Medulla oblongata (tissue), 1 donor: ENCODE measurements around the gene AGBL4.
A peak's percentile ranks its signal among the peaks of the same experiment; 100 is the strongest.
"Not testable (repeated sequence)": the region's sequence is repeated elsewhere in the genome, so short reads cannot be mapped to it uniquely, and the experiment has no call there.

Source experiments
- DNase-seq: peaks from one replicate; pipeline ENCODE4 v3.0.0-alpha.2; 2015; ENCODE audit errors: extremely low spot score

Gene AGBL4

GRCh38 chr1:48547561-48548220 lies 1476.1 kb downstream of the AGBL4 start:
- DNase-seq, result no peak

DNA sequence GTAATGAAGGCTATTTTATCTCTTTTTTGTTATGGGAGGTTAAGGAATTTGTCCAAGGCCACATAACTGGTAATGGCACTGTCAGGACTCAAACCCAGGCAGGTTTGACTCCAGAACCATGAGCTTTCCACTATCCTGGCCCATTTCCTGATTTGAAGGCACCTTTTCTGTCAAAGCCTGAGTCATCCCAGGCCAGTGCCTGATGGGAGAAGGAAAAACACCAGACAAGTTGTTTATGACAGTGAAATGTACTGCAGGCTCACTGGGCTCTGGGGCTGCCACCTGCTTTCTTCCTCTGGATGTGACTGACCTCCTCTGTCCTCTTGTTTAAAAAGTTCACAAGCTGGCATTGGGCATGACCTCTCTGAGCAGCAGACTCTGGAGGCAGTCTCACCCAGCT lies 1479.9 kb downstream of the AGBL4 start:
- DNase-seq, result no peak

GRCh38 chr1:48540587-48540986 lies 1483.2 kb downstream of the AGBL4 start:
- no peak for DNase-seq

GRCh38 chr1:48536477-48536876 lies 1487.3 kb downstream of the AGBL4 start:
- DNase-seq, result no peak

DNA sequence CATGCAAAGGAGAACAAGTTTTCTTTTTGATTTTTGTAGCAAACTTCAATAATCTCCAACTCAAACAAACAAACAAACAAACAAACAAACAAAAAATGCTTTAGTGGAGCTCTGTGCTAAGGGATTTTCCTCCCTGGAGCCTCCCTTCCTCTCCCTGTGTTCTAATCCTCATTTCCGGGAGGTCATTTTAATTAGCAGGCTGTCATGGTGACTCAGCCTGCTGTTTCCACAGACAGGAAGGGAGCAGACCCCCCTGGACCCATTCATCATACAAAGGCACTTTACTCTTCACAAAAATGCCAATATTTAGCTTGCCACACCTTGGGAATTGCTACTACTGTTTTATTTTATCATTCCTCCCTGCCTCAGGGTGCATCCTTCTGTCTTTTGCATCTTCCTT lies 1490.8 kb downstream of the AGBL4 start:
- DNase-seq, result no peak

GRCh38 chr1:48530727-48531351 lies 1492.9 kb downstream of the AGBL4 start:
- DNase-seq, result peak; percentile 64

GRCh38 chr1:48527051-48527450 lies 1496.7 kb downstream of the AGBL4 start:
- no peak for DNase-seq

DNA sequence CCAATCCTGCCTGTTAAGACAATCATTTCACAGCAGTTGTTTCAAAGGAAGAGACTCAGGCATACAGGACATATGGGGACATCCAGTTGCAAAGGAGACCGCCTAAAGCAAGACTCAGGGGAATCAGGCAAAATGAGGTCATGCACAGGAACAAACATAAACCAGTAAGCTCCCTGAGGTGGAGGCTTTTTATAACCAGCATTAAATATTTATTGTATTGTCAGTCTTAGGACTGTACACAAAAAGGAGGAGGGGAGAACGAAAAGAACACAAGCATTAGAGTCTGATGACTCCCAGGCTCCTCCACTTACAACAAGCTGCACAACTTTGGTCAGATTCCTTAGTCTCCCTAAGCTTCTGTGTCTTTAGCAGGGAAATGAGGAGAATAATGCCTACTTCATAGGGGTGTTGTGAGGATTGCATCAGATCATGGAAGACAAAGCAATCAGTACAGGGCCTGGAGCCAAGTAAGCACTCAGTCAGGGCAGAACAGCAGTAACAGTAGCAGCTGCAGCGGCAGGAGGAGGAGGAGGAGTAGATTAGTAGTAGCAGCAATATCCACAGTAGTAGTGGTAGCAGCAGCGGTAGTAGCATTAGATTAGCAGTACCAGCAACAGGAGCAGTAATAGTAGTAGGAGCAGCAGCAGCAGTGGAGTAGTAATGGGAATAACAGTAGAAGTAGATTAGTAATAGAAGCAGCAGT lies 1497.6 kb downstream of the AGBL4 start:
- DNase-seq, result peak; percentile 75

- DNase-seq, result peak; percentile 57
These were observed 1498.8 kb downstream of the AGBL4 start for GRCh38 chr1:48524892-48525467.

GRCh38 chr1:48523558-48523957 lies 1500.2 kb downstream of the AGBL4 start:
- DNase-seq, result no peak

DNA sequence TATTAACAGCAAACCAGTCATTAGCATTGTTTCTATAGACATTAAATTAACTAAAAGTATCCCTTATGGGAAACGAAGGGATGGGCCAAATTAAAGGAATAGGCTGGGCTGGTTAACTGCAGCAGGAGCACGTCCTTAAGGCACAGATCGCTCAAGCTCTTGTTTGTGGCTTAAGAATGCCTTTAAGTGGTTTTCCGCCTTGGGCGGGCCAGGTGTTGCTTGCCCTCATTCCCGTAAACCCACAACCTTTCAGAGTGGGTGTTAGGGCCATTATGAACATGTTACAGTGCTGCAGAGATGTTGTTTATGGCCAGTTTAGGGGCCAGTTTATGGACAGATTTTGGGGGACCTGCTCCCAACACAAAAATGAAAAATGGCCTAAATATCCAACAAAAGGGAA lies 1503.9 kb downstream of the AGBL4 start:
- DNase-seq, result not testable (repeated sequence)

DNA sequence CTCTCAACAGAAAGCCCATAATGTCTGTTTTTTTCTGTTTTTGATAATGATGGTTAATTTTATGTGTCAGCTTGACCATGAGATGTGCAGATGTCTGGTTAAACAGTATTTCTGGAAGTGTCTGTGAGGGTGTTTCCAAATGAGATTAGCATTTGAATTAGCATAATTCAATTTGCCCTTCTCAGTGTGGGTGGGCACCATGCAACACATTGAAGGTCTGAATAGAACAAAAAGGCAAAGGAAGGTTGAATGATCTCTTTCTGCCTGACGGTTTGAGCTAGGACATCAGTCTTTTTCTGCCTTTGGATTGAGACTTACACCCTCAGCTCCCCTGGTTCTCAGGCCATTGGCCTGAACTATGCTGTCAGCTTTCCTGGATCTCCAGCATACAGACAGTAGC lies 1516.9 kb downstream of the AGBL4 start:
- no peak for DNase-seq

- no peak for DNase-seq
These were observed 1523.0 kb downstream of the AGBL4 start for GRCh38 chr1:48500541-48501450.

DNA sequence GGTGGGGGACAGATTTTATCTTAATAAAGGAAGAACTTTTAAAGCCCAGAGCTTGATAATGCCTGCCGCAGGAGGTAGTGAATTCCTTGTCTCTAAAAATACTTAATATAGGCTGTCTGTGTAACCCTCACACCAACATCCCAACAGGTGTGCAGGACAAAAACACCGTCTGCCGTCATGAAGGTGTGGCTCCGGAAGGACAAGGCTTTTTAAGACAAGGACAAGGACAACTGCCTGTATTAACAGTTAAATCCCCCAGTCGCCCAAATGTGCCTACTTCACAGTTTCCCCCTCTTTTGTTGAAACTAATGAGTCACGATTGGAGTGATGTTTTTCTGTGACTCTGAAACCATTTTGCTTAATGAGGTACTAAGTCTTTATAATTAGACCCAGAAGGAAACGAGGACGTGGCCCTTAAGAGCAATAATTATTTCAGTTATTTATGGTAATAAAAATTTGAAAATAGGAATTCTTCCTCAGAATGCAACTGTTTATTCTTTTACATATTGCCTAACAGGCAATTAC lies 1524.5 kb downstream of the AGBL4 start:
- no peak for DNase-seq

DNA sequence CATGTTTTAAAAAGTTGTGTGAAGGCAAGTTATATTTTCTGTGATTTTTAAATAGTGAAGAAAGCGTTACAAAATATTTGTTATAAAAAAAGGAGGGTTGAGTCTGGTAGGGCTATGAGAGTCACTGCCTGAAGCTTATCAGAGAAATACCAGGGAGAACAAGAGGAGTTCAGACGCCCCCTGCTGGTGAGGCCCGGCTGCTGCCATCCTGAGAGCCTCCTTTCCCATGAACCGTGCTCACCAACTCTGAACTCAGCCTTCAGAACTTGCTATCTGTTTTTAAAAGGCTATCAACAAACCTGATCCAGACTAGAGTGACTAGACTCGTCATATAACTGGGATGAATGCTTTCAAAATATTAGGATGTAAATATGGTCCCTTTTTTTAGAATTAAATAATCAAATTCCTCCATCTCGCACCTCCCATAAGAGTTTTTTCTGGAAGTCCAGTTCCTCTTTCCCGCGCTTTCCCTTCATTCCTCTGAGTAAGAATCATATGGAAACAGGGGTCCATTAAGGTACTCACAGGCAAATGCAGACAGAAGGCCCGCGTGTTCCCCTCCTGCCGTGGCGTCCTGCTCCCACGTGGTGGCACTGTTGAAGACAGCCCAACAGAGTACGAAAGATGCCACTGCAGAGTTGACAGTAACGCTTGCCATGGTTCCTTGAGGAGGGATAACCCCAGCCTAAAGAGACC lies 1525.5 kb downstream of the AGBL4 start:
- peak; percentile 91 for DNase-seq

- no peak for DNase-seq
These were observed 1527.8 kb downstream of the AGBL4 start for GRCh38 chr1:48495911-48496310.

DNA sequence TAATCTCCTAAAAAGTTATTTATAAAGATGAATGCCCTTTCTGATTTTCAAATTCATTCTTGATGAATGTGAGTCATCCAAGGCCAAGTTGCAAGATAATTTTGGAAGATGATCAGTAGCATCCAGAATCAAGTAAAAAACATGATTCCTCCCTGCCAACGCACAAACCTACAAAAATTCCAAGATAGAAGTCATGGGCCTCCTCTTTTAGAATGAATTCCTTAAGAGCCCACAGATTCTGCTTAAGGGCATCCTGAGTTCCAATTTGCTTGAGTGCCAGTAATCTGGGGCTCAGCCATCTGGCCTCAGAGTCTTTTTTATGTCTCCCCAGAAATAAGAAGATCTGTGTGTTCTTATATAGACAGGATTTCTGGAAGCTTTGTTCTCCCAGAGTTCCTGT lies 1528.6 kb downstream of the AGBL4 start:
- DNase-seq, result no peak

GRCh38 chr1:48493970-48494769 lies 1529.6 kb downstream of the AGBL4 start:
- peak; percentile 91 for DNase-seq

- DNase-seq, result no peak
These were observed 1530.7 kb downstream of the AGBL4 start for GRCh38 chr1:48493041-48493440.

DNA sequence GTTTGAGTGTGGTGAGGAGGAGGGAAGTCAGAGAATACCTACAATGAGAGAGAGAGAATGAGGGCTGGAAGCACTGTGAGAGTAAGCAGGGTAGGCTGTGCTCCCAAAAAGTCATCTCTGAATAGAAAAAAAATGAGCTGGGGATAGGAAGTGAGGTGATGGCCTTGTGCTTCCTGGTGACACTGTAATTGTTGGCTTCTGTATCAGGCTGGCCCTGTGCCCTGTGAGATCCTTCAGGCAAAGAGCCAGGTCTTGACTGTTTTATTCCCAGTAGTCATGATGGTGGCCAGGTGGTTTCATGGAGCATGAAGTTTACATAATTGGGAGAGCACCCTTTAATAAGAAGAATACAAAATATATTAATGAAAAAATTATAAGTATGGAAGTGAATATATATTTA lies 1531.4 kb downstream of the AGBL4 start:
- no peak for DNase-seq
